WTC11 (cell line): ENCODE data around the gene MVP.

Experiments
- KAT7 ChIP-seq: sonication (generic); formaldehyde crosslinking; IDR thresholded peaks from 2 replicates; pipeline ENCODE4 v1.8.1; 2023; ENCODE audit warnings: missing genetic modification reagents, mild to moderate bottlenecking, borderline replicate concordance
- NFYB ChIP-seq: sonication (generic); formaldehyde crosslinking; conservative IDR thresholded peaks from 2 replicates; pipeline ENCODE4 v1.8.0; 2022; ENCODE audit warnings: low read depth, missing genetic modification reagents
- TF ChIP-seq, protein P1 (sequence below): fragments of 200-600 bp; IDR thresholded peaks from 2 replicates; pipeline ENCODE4 v1.8.0; 2022; ENCODE audit warnings: antibody characterized with exemption
- TF ChIP-seq, protein P2 (sequence below): sonication (generic); formaldehyde crosslinking; IDR thresholded peaks from 2 replicates; pipeline ENCODE4 v1.8.1; 2023; ENCODE audit warnings: mild to moderate bottlenecking, missing genetic modification reagents, moderate library complexity

DNA sequence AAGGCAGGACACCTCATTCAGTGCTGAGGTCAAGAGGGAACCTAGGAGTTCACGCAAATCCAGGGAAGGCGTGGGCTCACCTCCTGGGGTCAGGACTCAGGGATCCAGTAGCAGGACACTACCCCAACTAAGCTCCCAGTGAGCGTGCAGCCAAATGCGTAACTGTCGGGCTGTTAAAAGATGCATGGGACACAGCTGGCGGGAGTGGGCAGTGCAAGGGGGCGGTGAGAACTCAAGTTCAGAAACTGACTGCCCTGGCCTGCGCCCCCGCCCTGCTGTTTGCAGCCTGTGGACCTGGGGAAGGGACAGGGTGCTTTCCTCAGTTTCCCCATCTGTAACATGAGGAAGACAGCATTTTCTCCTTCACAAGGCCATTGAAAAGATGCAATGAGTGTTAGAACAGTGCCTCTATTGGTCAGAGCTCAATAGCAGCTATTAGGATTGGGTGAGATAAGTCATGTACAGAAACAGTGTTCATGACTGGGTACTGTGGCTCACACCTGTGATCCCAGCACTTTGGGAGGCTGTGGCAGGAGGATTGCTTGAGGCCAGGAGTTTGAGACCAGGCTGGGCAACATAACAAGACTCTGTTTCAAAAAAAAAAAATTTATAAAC lies 22.6 kb downstream of the MVP start:
- TF ChIP-seq, protein P1, sequence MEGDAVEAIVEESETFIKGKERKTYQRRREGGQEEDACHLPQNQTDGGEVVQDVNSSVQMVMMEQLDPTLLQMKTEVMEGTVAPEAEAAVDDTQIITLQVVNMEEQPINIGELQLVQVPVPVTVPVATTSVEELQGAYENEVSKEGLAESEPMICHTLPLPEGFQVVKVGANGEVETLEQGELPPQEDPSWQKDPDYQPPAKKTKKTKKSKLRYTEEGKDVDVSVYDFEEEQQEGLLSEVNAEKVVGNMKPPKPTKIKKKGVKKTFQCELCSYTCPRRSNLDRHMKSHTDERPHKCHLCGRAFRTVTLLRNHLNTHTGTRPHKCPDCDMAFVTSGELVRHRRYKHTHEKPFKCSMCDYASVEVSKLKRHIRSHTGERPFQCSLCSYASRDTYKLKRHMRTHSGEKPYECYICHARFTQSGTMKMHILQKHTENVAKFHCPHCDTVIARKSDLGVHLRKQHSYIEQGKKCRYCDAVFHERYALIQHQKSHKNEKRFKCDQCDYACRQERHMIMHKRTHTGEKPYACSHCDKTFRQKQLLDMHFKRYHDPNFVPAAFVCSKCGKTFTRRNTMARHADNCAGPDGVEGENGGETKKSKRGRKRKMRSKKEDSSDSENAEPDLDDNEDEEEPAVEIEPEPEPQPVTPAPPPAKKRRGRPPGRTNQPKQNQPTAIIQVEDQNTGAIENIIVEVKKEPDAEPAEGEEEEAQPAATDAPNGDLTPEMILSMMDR = no peak
- TF ChIP-seq, protein P2, sequence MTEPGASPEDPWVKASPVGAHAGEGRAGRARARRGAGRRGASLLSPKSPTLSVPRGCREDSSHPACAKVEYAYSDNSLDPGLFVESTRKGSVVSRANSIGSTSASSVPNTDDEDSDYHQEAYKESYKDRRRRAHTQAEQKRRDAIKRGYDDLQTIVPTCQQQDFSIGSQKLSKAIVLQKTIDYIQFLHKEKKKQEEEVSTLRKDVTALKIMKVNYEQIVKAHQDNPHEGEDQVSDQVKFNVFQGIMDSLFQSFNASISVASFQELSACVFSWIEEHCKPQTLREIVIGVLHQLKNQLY = no peak
- TF ChIP-seq KAT7 (CRISPR knock-in tag) (no peak), NFYB (CRISPR knock-in tag) (no peak)
